Astrocyte of the cerebellum (primary cell): ENCODE data around the gene TESPA1.

ENCODE experiments used
- DNase-seq: peaks from one replicate; pipeline ENCODE4 v3.0.0-alpha.2; 2011; ENCODE audit warnings: low read depth
- H3K4me3 ChIP-seq: 2 replicates; pipeline ENCODE4 v1.5.1; 2011; ENCODE audit warnings: mild to moderate bottlenecking, low read depth, low read length, moderate library complexity
- in situ Hi-C: cut with HindIII; loops from 2 replicates; pipeline ENCODE4 v1.10.0; 2017; ENCODE audit warnings: low sequenced_read_pairs
- TF ChIP-seq, protein P1 (sequence below): IDR thresholded peaks from 2 replicates; pipeline ENCODE4 v1.5.1; 2012; ENCODE audit warnings: low read length, low read depth, moderate library complexity, mild to moderate bottlenecking; ENCODE audit errors: missing control alignments

The TESPA1 gene

DNA sequence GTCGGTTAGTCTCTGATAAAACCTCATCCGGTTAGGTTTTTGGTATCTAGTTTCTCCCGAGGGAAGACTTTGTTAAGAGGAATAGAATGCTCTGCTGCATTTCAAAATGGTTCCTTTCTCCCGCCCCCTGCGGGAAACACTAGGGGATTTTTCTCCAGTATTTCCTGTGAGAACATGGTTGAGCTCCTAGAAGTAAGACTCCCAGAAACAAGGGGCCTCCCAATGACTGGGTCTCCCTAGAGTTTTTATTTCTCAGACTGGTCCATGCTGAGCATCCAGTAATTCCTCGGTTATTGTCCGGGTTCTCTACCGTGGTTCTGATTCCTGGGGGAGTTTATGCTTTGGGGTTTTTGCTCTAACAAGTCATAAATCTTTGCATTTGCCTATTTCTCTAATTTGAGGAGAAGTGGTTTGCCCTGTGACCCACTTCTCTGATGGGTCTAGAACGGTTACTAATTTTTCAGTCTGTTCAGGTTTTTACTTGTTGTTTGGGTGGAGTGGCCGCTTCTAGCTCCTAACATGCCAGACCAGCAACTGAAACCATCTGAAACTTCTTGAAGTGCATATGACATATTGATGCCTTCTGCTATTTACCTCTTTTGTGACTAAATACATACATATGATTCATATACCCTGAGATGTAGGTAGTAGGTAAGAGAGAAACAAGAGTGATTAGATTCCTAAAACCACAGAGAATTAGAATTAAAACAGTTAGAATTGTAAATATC, 25.1 kb downstream of the TESPA1 start:
- H3K4me3 ChIP-seq: no peak overlapping the region
- DNase-seq: no peak
- TF ChIP-seq, protein P1, sequence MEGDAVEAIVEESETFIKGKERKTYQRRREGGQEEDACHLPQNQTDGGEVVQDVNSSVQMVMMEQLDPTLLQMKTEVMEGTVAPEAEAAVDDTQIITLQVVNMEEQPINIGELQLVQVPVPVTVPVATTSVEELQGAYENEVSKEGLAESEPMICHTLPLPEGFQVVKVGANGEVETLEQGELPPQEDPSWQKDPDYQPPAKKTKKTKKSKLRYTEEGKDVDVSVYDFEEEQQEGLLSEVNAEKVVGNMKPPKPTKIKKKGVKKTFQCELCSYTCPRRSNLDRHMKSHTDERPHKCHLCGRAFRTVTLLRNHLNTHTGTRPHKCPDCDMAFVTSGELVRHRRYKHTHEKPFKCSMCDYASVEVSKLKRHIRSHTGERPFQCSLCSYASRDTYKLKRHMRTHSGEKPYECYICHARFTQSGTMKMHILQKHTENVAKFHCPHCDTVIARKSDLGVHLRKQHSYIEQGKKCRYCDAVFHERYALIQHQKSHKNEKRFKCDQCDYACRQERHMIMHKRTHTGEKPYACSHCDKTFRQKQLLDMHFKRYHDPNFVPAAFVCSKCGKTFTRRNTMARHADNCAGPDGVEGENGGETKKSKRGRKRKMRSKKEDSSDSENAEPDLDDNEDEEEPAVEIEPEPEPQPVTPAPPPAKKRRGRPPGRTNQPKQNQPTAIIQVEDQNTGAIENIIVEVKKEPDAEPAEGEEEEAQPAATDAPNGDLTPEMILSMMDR: no peak
- in situ Hi-C loops: loop anchor here (25.0 kb wide), 2 partner anchors 97 to 197 kb away; partner anchors contain the start of gene MUCL1

DNA sequence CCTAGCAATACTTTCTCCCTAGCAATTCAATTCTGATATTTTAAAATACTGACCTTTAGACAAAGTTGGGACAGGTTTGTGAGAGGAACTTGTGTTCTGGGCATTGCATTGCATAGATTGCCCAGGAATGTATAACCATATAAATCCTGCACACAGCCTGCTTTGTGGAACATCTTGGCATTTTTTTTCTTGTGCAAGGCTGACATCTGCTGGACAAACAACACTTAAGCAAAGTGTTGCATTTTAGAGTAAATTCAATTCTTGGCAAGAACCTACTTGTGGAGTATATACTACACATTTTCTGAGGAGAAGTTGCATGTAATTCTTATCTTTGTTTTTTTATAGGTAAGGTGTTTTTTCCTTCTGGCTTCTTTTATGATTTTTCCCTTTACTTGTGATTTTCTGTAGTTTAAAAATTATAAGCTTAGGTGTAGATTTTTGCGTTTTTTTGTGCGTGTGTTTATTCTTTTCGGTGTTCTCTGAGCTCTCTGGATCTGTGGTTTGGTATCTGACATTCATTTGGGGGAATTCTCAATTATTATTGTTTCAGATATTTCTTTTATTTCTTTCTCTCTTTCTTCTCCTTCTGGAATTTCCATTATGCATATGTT, 26.4 kb downstream of the TESPA1 start:
- H3K4me3 ChIP-seq: no peak overlapping the region
- in situ Hi-C loops: loop anchor here (25.0 kb wide), 2 partner anchors 96 to 196 kb away; partner anchors contain the start of gene MUCL1
- TF ChIP-seq, protein P1: peak; percentile 63
- DNase-seq: peak; percentile 47

DNA sequence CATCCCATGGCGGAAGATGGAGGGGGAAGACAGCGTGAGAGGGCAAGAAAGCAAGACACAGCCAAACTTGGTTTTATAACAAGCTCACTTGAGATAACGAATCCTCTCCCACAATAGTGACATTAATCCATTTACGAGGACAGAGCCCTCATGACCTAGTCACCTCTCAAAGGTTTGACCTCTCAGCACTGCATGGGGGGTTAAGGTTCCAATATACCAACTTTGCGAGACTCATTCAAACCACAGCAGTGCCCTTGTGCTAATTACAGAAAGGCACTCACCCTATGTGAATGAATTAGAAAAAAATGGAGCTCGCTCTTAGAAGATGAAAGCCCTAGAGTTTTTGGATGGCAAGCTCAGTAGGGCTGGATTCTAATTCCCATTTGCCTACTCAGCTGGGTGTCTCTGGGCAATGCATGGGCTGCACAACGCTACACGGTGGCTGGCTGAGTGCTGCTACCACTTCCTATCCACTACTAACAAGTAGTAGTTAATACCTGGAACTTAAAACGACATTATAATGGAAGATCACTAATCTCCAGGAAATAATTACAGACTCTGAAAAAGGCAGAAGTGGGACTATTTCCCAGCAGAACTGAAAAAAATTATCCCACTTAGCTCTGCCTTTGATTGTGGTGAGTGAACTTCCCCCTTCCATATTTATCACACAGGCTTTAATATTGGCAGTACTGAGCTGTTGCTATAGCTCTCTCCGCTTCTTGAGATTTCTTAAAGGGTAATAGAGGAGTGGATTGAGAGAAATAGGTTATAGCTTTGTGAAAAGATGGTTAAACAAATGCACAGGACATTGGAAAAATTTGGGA, 27.5 kb downstream of the TESPA1 start:
- no peak for DNase-seq
- no peak overlapping the region for H3K4me3 ChIP-seq
- in situ Hi-C loops: loop anchor here (25.0 kb wide), 2 partner anchors 95 to 195 kb away; partner anchors contain the start of gene MUCL1
- TF ChIP-seq, protein P1: no peak

DNA sequence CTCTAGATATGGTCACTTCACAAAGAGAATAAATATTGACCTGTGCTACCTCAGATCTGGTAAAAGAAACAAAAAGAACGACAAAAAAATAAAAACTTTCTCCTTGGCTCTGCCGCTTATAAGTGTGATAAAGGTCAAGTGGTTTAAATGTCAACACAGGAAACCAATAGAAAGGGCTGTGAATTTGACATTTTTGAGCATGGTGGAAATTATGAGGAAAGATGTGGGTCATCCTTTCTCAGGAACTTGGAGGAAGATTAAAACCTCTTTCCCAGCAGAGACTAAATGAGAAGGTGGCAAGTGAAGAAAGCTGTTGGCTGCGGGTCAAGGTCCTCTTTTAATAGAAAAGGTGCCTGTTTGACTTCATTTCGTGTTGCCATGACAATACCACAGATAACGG, 28.2 kb downstream of the TESPA1 start:
- DNase-seq: no peak
- H3K4me3 ChIP-seq: no peak overlapping the region
- TF ChIP-seq, protein P1: no peak
- in situ Hi-C loops: loop anchor here (25.0 kb wide), 2 partner anchors 94 to 194 kb away; partner anchors contain the start of gene MUCL1

DNA sequence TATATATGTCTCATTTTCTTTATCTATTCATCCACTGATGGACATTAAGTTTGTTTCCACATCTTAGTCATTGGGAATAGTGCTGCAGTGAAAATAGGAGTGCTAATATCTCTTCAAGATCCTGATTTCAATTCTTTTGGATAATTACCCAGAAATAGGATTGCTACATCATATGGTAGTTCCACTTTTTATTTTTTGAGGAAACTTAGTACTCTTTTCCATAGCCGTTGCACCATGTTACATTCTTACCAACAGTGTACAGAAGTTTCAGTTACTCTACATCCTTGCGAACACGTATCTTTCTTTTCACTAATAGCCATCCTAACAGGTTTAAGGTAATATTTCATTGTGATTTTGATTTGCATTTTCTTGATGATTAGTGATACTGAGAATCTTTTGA, 29.8 kb downstream of the TESPA1 start:
- TF ChIP-seq, protein P1: no peak
- no peak for DNase-seq
- no peak overlapping the region for H3K4me3 ChIP-seq
- in situ Hi-C loops: loop anchor here (25.0 kb wide), 2 partner anchors 92 to 192 kb away; partner anchors contain the start of gene MUCL1

DNA sequence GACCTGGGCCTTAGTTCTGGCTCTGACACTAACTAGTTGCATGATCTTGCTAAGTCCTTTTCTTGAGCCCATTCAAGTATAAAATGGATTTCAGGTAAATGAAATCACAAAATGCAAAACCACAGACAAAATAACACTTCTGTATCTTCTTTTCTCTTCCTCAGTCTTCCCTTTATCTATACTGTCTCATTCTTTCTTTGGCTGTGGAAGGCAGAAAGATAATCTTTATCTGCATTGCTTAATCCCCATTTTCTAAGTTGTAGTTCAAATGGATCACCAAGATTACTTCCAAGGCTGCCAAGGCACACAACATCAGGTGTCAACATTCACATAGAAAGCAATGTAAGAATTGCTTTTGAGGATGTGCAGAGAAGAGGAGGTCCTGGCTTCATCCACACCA, 30.3 kb downstream of the TESPA1 start:
- no peak overlapping the region for H3K4me3 ChIP-seq
- DNase-seq: no peak
- in situ Hi-C loops: loop anchor here (25.0 kb wide), 2 partner anchors 92 to 192 kb away; partner anchors contain the start of gene MUCL1
- TF ChIP-seq, protein P1: no peak
